Effector memory CD8-positive, alpha-beta T cell (primary cell): ENCODE measurements around the gene LRCOL1.

ENCODE experiments used
- ATAC-seq: fragments of 150-1000 bp; cut with Tn5 transposase; replicated peaks from 2 replicates; pipeline ENCODE4 v1.10.0; 2021; ENCODE audit warnings: mild to moderate bottlenecking, moderate library complexity
- DNase-seq, 3 experiments: peaks; one replicate each; pipeline ENCODE4 v3.0.0; 2021
- H3K27ac Mint-ChIP-seq, 2 donors: one replicate each; pipeline ENCODE4 v1.8.0; 2022; ENCODE audit warnings: mild to moderate bottlenecking in 2 of 2, mixed read lengths in 2 of 2, moderate library complexity in 2 of 2
- H3K27me3 Mint-ChIP-seq, 2 donors: one replicate each; pipeline ENCODE4 v1.8.0; 2022; ENCODE audit warnings: mixed read lengths in 2 of 2
- H3K36me3 Mint-ChIP-seq: one replicate; pipeline ENCODE4 v1.8.0; 2022; ENCODE audit warnings: mild to moderate bottlenecking, moderate library complexity, mixed read lengths; ENCODE audit not compliant: insufficient read depth
- H3K4me1 Mint-ChIP-seq, 2 donors: one replicate each; pipeline ENCODE4 v1.8.0; 2022; ENCODE audit warnings: low read depth in 2 of 2, mixed read lengths in 2 of 2
- H3K4me3 Mint-ChIP-seq, 2 donors: one replicate each; pipeline ENCODE4 v1.8.0; 2022; ENCODE audit warnings: mild to moderate bottlenecking in 2 of 2, mixed read lengths in 2 of 2, moderate library complexity in 2 of 2
- H3K9me3 Mint-ChIP-seq, 2 donors: one replicate each; pipeline ENCODE4 v1.8.0; 2022; ENCODE audit warnings: mixed read lengths in 2 of 2

Gene LRCOL1

GRCh38 chr12:132595183-132595582, 15.2 kb downstream of the LRCOL1 start:
- no peak overlapping the region for H3K4me3 Mint-ChIP-seq
- H3K27ac Mint-ChIP-seq = no peak overlapping the region

GRCh38 chr12:132593938-132594358, 16.4 kb downstream of the LRCOL1 start:
- H3K36me3 Mint-ChIP-seq = peaks cover 18% of the 10 kb centered on the region
- DNase-seq = no peak
- no peak overlapping the region for H3K27ac Mint-ChIP-seq
- H3K9me3 Mint-ChIP-seq = no peaks in the 10 kb centered on the region
- peak; percentile 56 for ATAC-seq
- H3K27me3 Mint-ChIP-seq = peaks cover 25 to 36% of the 10 kb centered on the region in 2 donors
- peaks cover 13 to 17% of the 10 kb centered on the region in 2 donors for H3K4me1 Mint-ChIP-seq
- no peak overlapping the region for H3K4me3 Mint-ChIP-seq

More at GRCh38 chr12:132595183-132595582, 15.2 kb downstream of the LRCOL1 start:
- Mint-ChIP-seq H3K36me3 (peaks cover 20% of the 10 kb centered on the region), H3K4me1 (peaks cover 14 to 18% of the 10 kb centered on the region in 2 donors), H3K9me3 (no peaks in the 10 kb centered on the region), H3K27me3 (peaks cover 25 to 39% of the 10 kb centered on the region in 2 donors)
- DNase-seq = no peak
- no peak for ATAC-seq

GRCh38 chr12:132593521-132593920, 16.9 kb downstream of the LRCOL1 start:
- H3K27me3 Mint-ChIP-seq = peaks cover 21 to 32% of the 10 kb centered on the region in 2 donors
- ATAC-seq (no peak), DNase-seq (no peak)
- no peaks in the 10 kb centered on the region for H3K9me3 Mint-ChIP-seq
- H3K27ac Mint-ChIP-seq = no peak overlapping the region
- peaks cover 14% of the 10 kb centered on the region for H3K36me3 Mint-ChIP-seq
- H3K4me3 Mint-ChIP-seq = no peak overlapping the region
- peaks cover 8 to 13% of the 10 kb centered on the region in 2 donors for H3K4me1 Mint-ChIP-seq

- H3K36me3 Mint-ChIP-seq = peaks cover 14% of the 10 kb centered on the region
- H3K4me1 Mint-ChIP-seq = peaks cover 8 to 12% of the 10 kb centered on the region in 2 donors
- H3K27ac Mint-ChIP-seq = peak overlapping the region in 1 of 2 donors; percentile 65
- no peak for DNase-seq
- H3K9me3 Mint-ChIP-seq = no peaks in the 10 kb centered on the region
- no peak for ATAC-seq
- H3K27me3 Mint-ChIP-seq = peaks cover 20 to 28% of the 10 kb centered on the region in 2 donors
- H3K4me3 Mint-ChIP-seq = no peak overlapping the region
These were observed 17.3 kb downstream of the LRCOL1 start for GRCh38 chr12:132593071-132593470.

- no peak for ATAC-seq
- DNase-seq = no peak
- H3K36me3 Mint-ChIP-seq = peaks cover 14% of the 10 kb centered on the region
- H3K4me1 Mint-ChIP-seq = peaks cover 4 to 8% of the 10 kb centered on the region in 2 donors
- H3K4me3 Mint-ChIP-seq = no peak overlapping the region
- H3K27me3 Mint-ChIP-seq = peaks cover 15 to 27% of the 10 kb centered on the region in 2 donors
- H3K9me3 Mint-ChIP-seq = no peaks in the 10 kb centered on the region
- peak overlapping the region in 1 of 2 donors; percentile 65 for H3K27ac Mint-ChIP-seq
These were observed 18.0 kb downstream of the LRCOL1 start for GRCh38 chr12:132592282-132592970.

- ATAC-seq (no peak), DNase-seq (no peak)
- H3K27ac Mint-ChIP-seq = no peak overlapping the region
- H3K9me3 Mint-ChIP-seq = no peaks in the 10 kb centered on the region
- peaks cover 1 to 4% of the 10 kb centered on the region in 2 donors for H3K4me1 Mint-ChIP-seq
- H3K36me3 Mint-ChIP-seq = peaks cover 14% of the 10 kb centered on the region
- H3K27me3 Mint-ChIP-seq = peaks cover 10 to 21% of the 10 kb centered on the region in 2 donors
- H3K4me3 Mint-ChIP-seq = no peak overlapping the region
These were observed 19.1 kb downstream of the LRCOL1 start for GRCh38 chr12:132591107-132591935.

- no peaks in the 10 kb centered on the region for H3K9me3 Mint-ChIP-seq
- H3K4me3 Mint-ChIP-seq = no peak overlapping the region
- H3K4me1 Mint-ChIP-seq = peaks cover 1 to 4% of the 10 kb centered on the region in 2 donors
- no peak for ATAC-seq
- no peak for DNase-seq
- H3K36me3 Mint-ChIP-seq = peaks cover 9% of the 10 kb centered on the region
- no peak overlapping the region for H3K27ac Mint-ChIP-seq
- H3K27me3 Mint-ChIP-seq = peaks cover 8 to 19% of the 10 kb centered on the region in 2 donors
These were observed 21.3 kb downstream of the LRCOL1 start for GRCh38 chr12:132588821-132589669.

- H3K4me3 Mint-ChIP-seq = no peak overlapping the region
- no peak for DNase-seq
- no peaks in the 10 kb centered on the region for H3K9me3 Mint-ChIP-seq
- no peak overlapping the region for H3K27ac Mint-ChIP-seq
- peaks cover 14% of the 10 kb centered on the region for H3K36me3 Mint-ChIP-seq
- peaks cover under 1 to 11% of the 10 kb centered on the region in 2 donors for H3K27me3 Mint-ChIP-seq
- no peak for ATAC-seq
- H3K4me1 Mint-ChIP-seq = no peaks in the 10 kb centered on the region
These were observed 22.1 kb downstream of the LRCOL1 start for GRCh38 chr12:132588319-132588718.

- H3K36me3 Mint-ChIP-seq = peaks cover 12% of the 10 kb centered on the region
- no peaks in the 10 kb centered on the region for H3K9me3 Mint-ChIP-seq
- no peaks in the 10 kb centered on the region for H3K4me1 Mint-ChIP-seq
- H3K27ac Mint-ChIP-seq = no peak overlapping the region
- DNase-seq (no peak), ATAC-seq (no peak)
- H3K4me3 Mint-ChIP-seq = no peak overlapping the region
- H3K27me3 Mint-ChIP-seq = peaks cover 0 to 6% of the 10 kb centered on the region in 2 donors
These were observed 22.6 kb downstream of the LRCOL1 start for GRCh38 chr12:132587781-132588180.

- no peak overlapping the region for H3K4me3 Mint-ChIP-seq
- H3K27me3 Mint-ChIP-seq = no peaks in the 10 kb centered on the region
- ATAC-seq (no peak), DNase-seq (no peak)
- H3K9me3 Mint-ChIP-seq = no peaks in the 10 kb centered on the region
- H3K4me1 Mint-ChIP-seq = no peaks in the 10 kb centered on the region
- peaks cover 13% of the 10 kb centered on the region for H3K36me3 Mint-ChIP-seq
- H3K27ac Mint-ChIP-seq = no peak overlapping the region
These were observed 23.5 kb downstream of the LRCOL1 start for GRCh38 chr12:132586929-132587328.

GRCh38 chr12:132585177-132585576, 25.2 kb downstream of the LRCOL1 start:
- H3K4me3 Mint-ChIP-seq = no peak overlapping the region
- no peak for ATAC-seq
- no peaks in the 10 kb centered on the region for H3K4me1 Mint-ChIP-seq
- no peak overlapping the region for H3K27ac Mint-ChIP-seq
- no peak for DNase-seq
- no peaks in the 10 kb centered on the region for H3K9me3 Mint-ChIP-seq
- peaks cover 16% of the 10 kb centered on the region for H3K36me3 Mint-ChIP-seq
- no peaks in the 10 kb centered on the region for H3K27me3 Mint-ChIP-seq

GRCh38 chr12:132584429-132584828, 26.0 kb downstream of the LRCOL1 start:
- no peak for ATAC-seq
- Mint-ChIP-seq H3K36me3 (peaks cover 16% of the 10 kb centered on the region), H3K4me1 (no peaks in the 10 kb centered on the region), H3K27ac (no peak overlapping the region), H3K27me3 (no peaks in the 10 kb centered on the region), H3K4me3 (no peak overlapping the region), H3K9me3 (no peaks in the 10 kb centered on the region)
- no peak for DNase-seq

GRCh38 chr12:132583736-132584135, 26.6 kb downstream of the LRCOL1 start:
- Mint-ChIP-seq H3K9me3 (no peaks in the 10 kb centered on the region), H3K27ac (no peak overlapping the region), H3K4me1 (no peaks in the 10 kb centered on the region), H3K36me3 (peaks cover 16% of the 10 kb centered on the region), H3K4me3 (no peak overlapping the region), H3K27me3 (no peaks in the 10 kb centered on the region)
- no peak for DNase-seq
- ATAC-seq = no peak
